Kidney (tissue), 14 donors: Measurements from ENCODE around the gene PDGFD. TPM values are rescaled to one million over a fixed set of nuclear protein-coding genes. Genes with fewer than 3 reads are reported as not detected.

ENCODE experiments used
- DNase-seq, 5 donors: peaks; one replicate each; pipeline ENCODE4 v3.0.0-alpha.2; 2013 to 2020
- FAIRE-seq: peaks from 2 replicates; lab custom pipeline; 2012; peaks lifted over from hg19 to GRCh38; lab: Jason Lieb, UNC
- H3K27ac ChIP-seq, 2 donors: one replicate each; pipeline ENCODE4 v1.7.0; 2013; ENCODE audit warnings: low read depth in 2 of 2, low read length in 2 of 2, inconsistent platforms in 1 of 2
- H3K27me3 ChIP-seq: one replicate; pipeline ENCODE4 v1.7.1; 2013; ENCODE audit warnings: low read length, inconsistent platforms; ENCODE audit not compliant: control insufficient read depth, insufficient read depth
- H3K36me3 ChIP-seq, 3 donors: one replicate each; pipeline versions ENCODE4 v1.7.0 to v1.7.1; 2013; ENCODE audit warnings: low read length in 3 of 3, control low read depth in 1 of 3, inconsistent platforms in 1 of 3; ENCODE audit not compliant: insufficient read depth in 3 of 3, control insufficient read depth in 2 of 3
- H3K4me1 ChIP-seq, 3 donors: one replicate each; pipeline versions ENCODE4 v1.7.0 to v1.7.1; 2013; ENCODE audit warnings: low read length in 3 of 3, inconsistent platforms in 1 of 3, low read depth in 1 of 3; ENCODE audit not compliant: control insufficient read depth in 2 of 3, insufficient read depth in 2 of 3
- H3K4me3 ChIP-seq, 3 donors: one replicate each; pipeline versions ENCODE4 v1.7.0 to v1.8.1; 2013; ENCODE audit warnings: low read length in 3 of 3, control low read depth in 1 of 3, inconsistent platforms in 1 of 3
- H3K9ac ChIP-seq, 3 donors: one replicate each; pipeline versions ENCODE4 v1.7.0 to v1.7.1; 2013; ENCODE audit warnings: low read length in 3 of 3, control low read depth in 1 of 3, inconsistent platforms in 1 of 3
- H3K9me3 ChIP-seq, 3 donors: one replicate each; pipeline versions ENCODE4 v1.7.0 to v1.7.1; 2013; ENCODE audit warnings: low read length in 3 of 3, control low read depth in 1 of 3, inconsistent platforms in 1 of 3; ENCODE audit not compliant: control insufficient read depth in 2 of 3, insufficient read depth in 1 of 3
- intact Hi-C: fragments of 100-400 bp; cut with DNase I; formaldehyde crosslinking; loops from one replicate; pipeline ENCODE4 v1.11.1; 2022
- polyA plus RNA-seq: library from polyadenylated mRNA; stranded (reverse); fragments of 350-450 nt; fragmentation: Illumina TruSeq; extraction: RNeasy Lipid Tissue Mini Kit (QIAGEN cat#74804); gene quantifications from one replicate; pipeline ENCODE4 v1.2.3, GENCODE V29; 2014; ENCODE audit warnings: low read depth, low replicate concordance; ENCODE audit not compliant: insufficient read depth
- total RNA-seq: library from RNA; stranded (reverse); fragmentation: NEBNext Ultra II Directional; extraction: Animal tissue kit (Norgen Biotek cat#: 25700); gene quantifications from one replicate; pipeline ENCODE4 v1.2.1, GENCODE V29; 2021
- TF ChIP-seq, protein P1 (sequence below): IDR thresholded peaks from 3 replicates; pipeline ENCODE4 v1.5.1; 2012; ENCODE audit warnings: mild to moderate bottlenecking, moderate library complexity, borderline replicate concordance; ENCODE audit not compliant: insufficient read depth; ENCODE audit errors: extremely low read depth
- donor health status: control.
- donor health status: control.
- donor health status: control.
- donor health status: control.
- donor health status: control.
- donor health status: DM: yes; HTN: yes; CAD: no.
- donor health status: Normal renal cell carcinoma (clear cell type).

The PDGFD gene
- total and polyA plus RNA-seq, 2 donors from 2014 or later, result 5.3 to 12.2 TPM

DNA sequence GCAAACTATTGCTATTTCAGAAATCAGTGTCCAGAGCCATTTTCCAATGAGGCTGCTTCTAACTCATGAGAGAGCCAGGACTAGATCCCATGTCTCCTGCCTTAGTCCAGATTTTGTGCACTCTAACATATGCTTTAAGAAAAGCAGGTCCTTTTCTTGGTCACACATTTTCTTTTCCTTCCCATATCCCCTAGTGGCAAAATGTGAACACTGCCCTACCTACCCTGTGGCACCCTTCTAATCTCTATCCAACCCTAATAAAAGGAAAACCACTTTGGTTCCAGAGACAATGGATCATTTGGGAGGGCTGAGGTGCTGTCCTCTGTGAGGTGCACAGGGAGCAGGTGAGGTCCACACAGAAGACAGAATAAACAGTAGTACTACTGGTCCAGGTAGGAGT is 199.6 kb downstream of the PDGFD start:
- H3K9ac ChIP-seq, result no peak overlapping the region
- H3K27ac ChIP-seq, result no peak overlapping the region
- FAIRE-seq (no peak), DNase-seq (no peak)
- no peaks in the 10 kb centered on the region for H3K9me3 ChIP-seq
- H3K36me3 ChIP-seq, result no peaks in the 10 kb centered on the region
- H3K4me3 ChIP-seq, result no peak overlapping the region
- TF ChIP-seq, protein P1, sequence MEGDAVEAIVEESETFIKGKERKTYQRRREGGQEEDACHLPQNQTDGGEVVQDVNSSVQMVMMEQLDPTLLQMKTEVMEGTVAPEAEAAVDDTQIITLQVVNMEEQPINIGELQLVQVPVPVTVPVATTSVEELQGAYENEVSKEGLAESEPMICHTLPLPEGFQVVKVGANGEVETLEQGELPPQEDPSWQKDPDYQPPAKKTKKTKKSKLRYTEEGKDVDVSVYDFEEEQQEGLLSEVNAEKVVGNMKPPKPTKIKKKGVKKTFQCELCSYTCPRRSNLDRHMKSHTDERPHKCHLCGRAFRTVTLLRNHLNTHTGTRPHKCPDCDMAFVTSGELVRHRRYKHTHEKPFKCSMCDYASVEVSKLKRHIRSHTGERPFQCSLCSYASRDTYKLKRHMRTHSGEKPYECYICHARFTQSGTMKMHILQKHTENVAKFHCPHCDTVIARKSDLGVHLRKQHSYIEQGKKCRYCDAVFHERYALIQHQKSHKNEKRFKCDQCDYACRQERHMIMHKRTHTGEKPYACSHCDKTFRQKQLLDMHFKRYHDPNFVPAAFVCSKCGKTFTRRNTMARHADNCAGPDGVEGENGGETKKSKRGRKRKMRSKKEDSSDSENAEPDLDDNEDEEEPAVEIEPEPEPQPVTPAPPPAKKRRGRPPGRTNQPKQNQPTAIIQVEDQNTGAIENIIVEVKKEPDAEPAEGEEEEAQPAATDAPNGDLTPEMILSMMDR, result no peak
- intact Hi-C loops, result no loop called here
- no peaks in the 10 kb centered on the region for H3K27me3 ChIP-seq
- H3K4me1 ChIP-seq, result no peaks in the 10 kb centered on the region

DNA sequence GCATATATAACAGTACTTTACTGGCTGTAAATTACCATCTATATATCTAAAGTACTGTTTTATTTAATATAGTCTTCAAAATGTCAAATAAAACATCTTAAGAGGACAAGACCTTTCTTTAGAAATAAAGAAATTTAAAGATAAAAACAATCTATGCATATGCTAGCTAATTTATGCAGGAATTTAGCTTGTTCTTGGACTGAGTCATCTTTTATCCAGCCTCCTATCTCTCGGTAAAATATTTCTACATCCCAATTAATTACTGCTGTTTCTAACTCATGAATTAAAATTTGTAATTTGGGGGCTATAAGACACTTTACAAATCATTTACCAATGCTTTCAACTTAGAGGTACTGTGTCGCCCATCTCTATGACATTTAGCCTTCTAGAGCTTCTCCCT is 200.3 kb downstream of the PDGFD start:
- intact Hi-C loops, result no loop called here
- TF ChIP-seq, protein P1, result no peak
- Histone ChIP-seq H3K9ac (no peak overlapping the region), H3K36me3 (no peaks in the 10 kb centered on the region), H3K9me3 (no peaks in the 10 kb centered on the region), H3K27ac (no peak overlapping the region), H3K4me3 (no peak overlapping the region), H3K4me1 (no peaks in the 10 kb centered on the region), H3K27me3 (no peaks in the 10 kb centered on the region)
- DNase-seq (no peak), FAIRE-seq (no peak)

DNA sequence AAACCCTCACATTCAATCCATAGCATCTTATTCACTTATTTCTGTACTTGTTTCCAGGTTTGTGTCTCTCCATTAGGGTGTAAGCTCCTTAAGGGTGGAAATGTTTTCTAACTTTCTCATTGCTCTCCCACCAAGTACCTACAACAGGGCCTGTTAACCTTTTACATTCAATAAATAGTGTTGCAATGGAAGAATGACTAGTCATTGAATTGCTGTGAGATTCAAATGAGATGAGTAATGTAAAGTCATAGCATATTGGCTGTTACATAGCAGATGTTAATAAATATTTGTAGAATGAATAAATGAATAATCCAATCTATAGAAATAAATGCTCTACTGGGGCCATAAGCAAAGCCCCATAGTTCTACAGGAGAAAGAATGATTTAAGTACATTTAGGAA is 202.9 kb downstream of the PDGFD start:
- DNase-seq (no peak), FAIRE-seq (no peak)
- Histone ChIP-seq H3K9ac (no peak overlapping the region), H3K27ac (no peak overlapping the region), H3K36me3 (no peaks in the 10 kb centered on the region), H3K27me3 (no peaks in the 10 kb centered on the region), H3K9me3 (no peaks in the 10 kb centered on the region), H3K4me1 (no peaks in the 10 kb centered on the region), H3K4me3 (no peak overlapping the region)
- TF ChIP-seq, protein P1, result no peak
- intact Hi-C loops, result no loop called here

DNA sequence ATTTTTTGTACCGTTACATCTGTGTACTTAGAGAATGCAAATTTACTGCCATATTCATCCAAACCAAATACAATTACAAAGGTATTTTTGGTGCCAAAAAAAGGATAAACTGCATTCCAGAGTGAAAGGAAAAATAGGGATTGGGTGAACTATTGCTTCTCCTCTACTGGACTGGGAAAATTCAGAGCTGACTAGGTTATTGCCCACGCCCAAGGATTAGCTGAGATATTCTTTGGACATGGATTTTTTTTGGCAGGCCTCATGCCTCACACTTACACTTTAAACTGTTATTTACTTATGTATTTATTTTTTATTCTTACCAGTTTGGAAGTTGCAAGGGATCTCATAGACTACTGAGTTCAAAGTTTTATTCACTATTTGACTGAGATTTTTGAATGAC is 203.8 kb downstream of the PDGFD start:
- FAIRE-seq (no peak), DNase-seq (no peak)

More for the DNA sequence above, 203.8 kb downstream of the PDGFD start:
- H3K27ac ChIP-seq, result no peak overlapping the region
- TF ChIP-seq, protein P1, result no peak
- H3K4me1 ChIP-seq, result no peaks in the 10 kb centered on the region
- intact Hi-C loops, result no loop called here
- no peaks in the 10 kb centered on the region for H3K9me3 ChIP-seq
- H3K9ac ChIP-seq, result no peak overlapping the region
- no peaks in the 10 kb centered on the region for H3K27me3 ChIP-seq
- no peaks in the 10 kb centered on the region for H3K36me3 ChIP-seq
- no peak overlapping the region for H3K4me3 ChIP-seq
